Esophagus muscularis mucosa (tissue), 3 donors: ENCODE measurements around the gene CYP27B1.

Source experiments
- CTCF ChIP-seq, 3 experiments: fragments of 200-600 bp in 2 of 3; fragments of 450-650 bp in 1 of 3; sonication (generic) in 2 of 3; IDR thresholded peaks; one replicate each; pipeline ENCODE4 v1.5.1; 2017 to 2019; ENCODE audit warnings: antibody characterized with exemption in 3 of 3, mild to moderate bottlenecking in 2 of 3, moderate library complexity in 1 of 3
- EP300 ChIP-seq: sonication (generic); formaldehyde crosslinking; IDR thresholded peaks from one replicate; pipeline ENCODE4 v1.6.1; 2017; ENCODE audit warnings: antibody characterized with exemption

GRCh38 chr12:57726151-57726883 is 40.6 kb downstream of the CYP27B1 start:
- TF ChIP-seq CTCF (IDR thresholded peaks at IDR 0.05) (peak; percentile 52 to 77 (median 56)), EP300 (no peak)
